Endothelial cell of umbilical vein (primary cell): ENCODE data around the gene CEP83.
"Not testable (repeated sequence)": the region's sequence is repeated elsewhere in the genome, so short reads cannot be mapped to it uniquely, and the experiment has no call there.

Experiments used
- CTCF ChIP-seq, 2 donors: IDR thresholded peaks; 1 replicate in 1 of 2; 2 replicates in 1 of 2; pipeline ENCODE4 v1.5.1; 2011; ENCODE audit warnings: low read length in 2 of 2, mild to moderate bottlenecking in 2 of 2, moderate library complexity in 2 of 2, control low read depth in 1 of 2, inconsistent platforms in 1 of 2, low read depth in 1 of 2; ENCODE audit not compliant: insufficient read depth in 1 of 2; ENCODE audit errors: extremely low read depth in 1 of 2
- EZH2 ChIP-seq: IDR thresholded peaks from 2 replicates; pipeline ENCODE4 v1.6.1; 2012; ENCODE audit warnings: borderline replicate concordance, low read depth, mild to moderate bottlenecking, moderate library complexity, low read length, inconsistent platforms; ENCODE audit not compliant: severe bottlenecking
- FOS ChIP-seq: IDR thresholded peaks from 2 replicates; pipeline ENCODE4 v1.6.1; 2011; ENCODE audit warnings: mild to moderate bottlenecking, low read length, moderate library complexity, borderline replicate concordance; ENCODE audit not compliant: insufficient read depth
- MAX ChIP-seq: IDR thresholded peaks from 2 replicates; pipeline ENCODE4 v1.6.1; 2011; ENCODE audit not compliant: insufficient read depth, insufficient read length
- POLR2A ChIP-seq: IDR thresholded peaks from 2 replicates; pipeline ENCODE4 v1.6.1; 2012; ENCODE audit warnings: low read depth, mild to moderate bottlenecking, control low read depth, low read length

- not testable (repeated sequence) for TF ChIP-seq EZH2; CTCF (IDR thresholded peaks at IDR 0.05; ENCODE audit: extremely low read depth in 1 of 2, insufficient read depth in 1 of 2, low read depth in 1 of 2, low read length in 2 of 2); POLR2A; MAX; FOS
Observed at GRCh38 chr12:94454318-94454717, 5.3 kb downstream of the CEP83 start.
